Neural progenitor cell (in vitro differentiated cells): ENCODE measurements around the gene TRANK1.

Source experiments
- CTCF ChIP-seq: fragments of 200-600 bp; sonication (generic); IDR thresholded peaks from 2 replicates; pipeline ENCODE4 v1.5.1; 2017; ENCODE audit warnings: antibody characterized with exemption, mild to moderate bottlenecking
- EZH2phosphoT487 ChIP-seq: fragments of 200-600 bp; sonication (generic); IDR thresholded peaks from 2 replicates; pipeline ENCODE4 v1.6.1; 2017; ENCODE audit warnings: antibody characterized with exemption

GRCh38 chr3:36866368-36866767, 78.5 kb downstream of the TRANK1 start:
- TF ChIP-seq CTCF (no peak), EZH2phosphoT487 (no peak)
